Measurements from ENCODE around the gene CEL. TPM values are rescaled to one million over a fixed set of nuclear protein-coding genes. Genes with fewer than 3 reads are reported as not detected.
"Not testable (repeated sequence)": the region's sequence is repeated elsewhere in the genome, so short reads cannot be mapped to it uniquely, and the experiment has no call there.

The CEL gene
- polyA plus RNA-seq, 5 donors, result 1.8 to 2.7 (median 1.8) TPM

- DNase-seq, result no peak
Measured at GRCh38 chr9:133064241-133065069, 2.7 kb downstream of the CEL start.

DNA sequence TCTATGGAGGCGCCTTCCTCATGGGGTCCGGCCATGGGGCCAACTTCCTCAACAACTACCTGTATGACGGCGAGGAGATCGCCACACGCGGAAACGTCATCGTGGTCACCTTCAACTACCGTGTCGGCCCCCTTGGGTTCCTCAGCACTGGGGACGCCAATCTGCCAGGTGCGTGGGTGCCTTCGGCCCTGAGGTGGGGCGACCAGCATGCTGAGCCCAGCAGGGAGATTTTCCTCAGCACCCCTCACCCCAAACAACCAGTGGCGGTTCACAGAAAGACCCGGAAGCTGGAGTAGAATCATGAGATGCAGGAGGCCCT lies 3.2 kb downstream of the CEL start:
- DNase-seq, result no peak

DNA sequence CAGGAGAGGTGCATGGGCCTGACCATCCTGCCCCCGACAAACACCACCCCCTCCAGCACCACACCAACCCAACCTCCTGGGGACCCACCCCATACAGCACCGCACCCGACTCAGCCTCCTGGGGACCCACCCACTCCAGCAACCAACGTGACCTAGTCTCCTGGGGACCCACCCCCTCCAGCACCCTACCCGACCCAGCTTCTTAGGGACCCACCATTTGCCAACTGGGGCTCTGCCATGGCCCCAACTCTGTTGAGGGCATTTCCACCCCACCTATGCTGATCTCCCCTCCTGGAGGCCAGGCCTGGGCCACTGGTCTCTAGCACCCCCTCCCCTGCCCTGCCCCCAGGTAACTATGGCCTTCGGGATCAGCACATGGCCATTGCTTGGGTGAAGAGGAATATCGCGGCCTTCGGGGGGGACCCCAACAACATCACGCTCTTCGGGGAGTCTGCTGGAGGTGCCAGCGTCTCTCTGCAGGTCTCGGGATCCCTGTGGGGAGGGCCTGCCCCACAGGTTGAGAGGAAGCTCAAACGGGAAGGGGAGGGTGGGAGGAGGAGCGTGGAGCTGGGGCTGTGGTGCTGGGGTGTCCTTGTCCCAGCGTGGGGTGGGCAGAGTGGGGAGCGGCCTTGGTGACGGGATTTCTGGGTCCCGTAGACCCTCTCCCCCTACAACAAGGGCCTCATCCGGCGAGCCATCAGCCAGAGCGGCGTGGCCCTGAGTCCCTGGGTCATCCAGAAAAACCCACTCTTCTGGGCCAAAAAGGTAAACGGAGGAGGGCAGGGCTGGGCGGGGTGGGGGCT lies 4.6 kb downstream of the CEL start:
- no peak for DNase-seq

GRCh38 chr9:133067006-133067405 lies 5.2 kb downstream of the CEL start:
- no peak for DNase-seq

DNA sequence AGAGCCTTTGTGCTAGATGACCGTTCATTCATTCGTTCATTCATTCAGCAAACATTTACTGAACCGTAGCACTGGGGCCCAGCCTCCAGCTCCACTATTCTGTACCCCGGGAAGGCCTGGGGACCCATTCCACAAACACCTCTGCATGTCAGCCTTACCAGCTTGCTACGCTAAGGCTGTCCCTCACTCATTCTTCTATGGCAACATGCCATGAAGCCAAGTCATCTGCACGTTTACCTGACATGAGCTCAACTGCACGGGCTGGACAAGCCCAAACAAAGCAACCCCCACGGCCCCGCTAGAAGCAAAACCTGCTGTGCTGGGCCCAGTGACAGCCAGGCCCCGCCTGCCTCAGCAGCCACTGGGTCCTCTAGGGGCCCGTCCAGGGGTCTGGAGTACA lies 6.0 kb downstream of the CEL start:
- DNase-seq, result no peak

GRCh38 chr9:133068431-133068830 lies 6.7 kb downstream of the CEL start:
- DNase-seq, result not testable (repeated sequence)

GRCh38 chr9:133070500-133070961 lies 8.8 kb downstream of the CEL start:
- not testable (repeated sequence) for DNase-seq

DNA sequence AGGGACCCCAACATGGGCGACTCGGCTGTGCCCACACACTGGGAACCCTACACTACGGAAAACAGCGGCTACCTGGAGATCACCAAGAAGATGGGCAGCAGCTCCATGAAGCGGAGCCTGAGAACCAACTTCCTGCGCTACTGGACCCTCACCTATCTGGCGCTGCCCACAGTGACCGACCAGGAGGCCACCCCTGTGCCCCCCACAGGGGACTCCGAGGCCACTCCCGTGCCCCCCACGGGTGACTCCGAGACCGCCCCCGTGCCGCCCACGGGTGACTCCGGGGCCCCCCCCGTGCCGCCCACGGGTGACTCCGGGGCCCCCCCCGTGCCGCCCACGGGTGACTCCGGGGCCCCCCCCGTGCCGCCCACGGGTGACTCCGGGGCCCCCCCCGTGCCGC lies 9.2 kb downstream of the CEL start:
- DNase-seq, result not testable (repeated sequence)

GRCh38 chr9:133071484-133072150 lies 9.8 kb downstream of the CEL start:
- no peak for DNase-seq

GRCh38 chr9:133072210-133072609 lies 10.4 kb downstream of the CEL start:
- DNase-seq, result not testable (repeated sequence)

DNA sequence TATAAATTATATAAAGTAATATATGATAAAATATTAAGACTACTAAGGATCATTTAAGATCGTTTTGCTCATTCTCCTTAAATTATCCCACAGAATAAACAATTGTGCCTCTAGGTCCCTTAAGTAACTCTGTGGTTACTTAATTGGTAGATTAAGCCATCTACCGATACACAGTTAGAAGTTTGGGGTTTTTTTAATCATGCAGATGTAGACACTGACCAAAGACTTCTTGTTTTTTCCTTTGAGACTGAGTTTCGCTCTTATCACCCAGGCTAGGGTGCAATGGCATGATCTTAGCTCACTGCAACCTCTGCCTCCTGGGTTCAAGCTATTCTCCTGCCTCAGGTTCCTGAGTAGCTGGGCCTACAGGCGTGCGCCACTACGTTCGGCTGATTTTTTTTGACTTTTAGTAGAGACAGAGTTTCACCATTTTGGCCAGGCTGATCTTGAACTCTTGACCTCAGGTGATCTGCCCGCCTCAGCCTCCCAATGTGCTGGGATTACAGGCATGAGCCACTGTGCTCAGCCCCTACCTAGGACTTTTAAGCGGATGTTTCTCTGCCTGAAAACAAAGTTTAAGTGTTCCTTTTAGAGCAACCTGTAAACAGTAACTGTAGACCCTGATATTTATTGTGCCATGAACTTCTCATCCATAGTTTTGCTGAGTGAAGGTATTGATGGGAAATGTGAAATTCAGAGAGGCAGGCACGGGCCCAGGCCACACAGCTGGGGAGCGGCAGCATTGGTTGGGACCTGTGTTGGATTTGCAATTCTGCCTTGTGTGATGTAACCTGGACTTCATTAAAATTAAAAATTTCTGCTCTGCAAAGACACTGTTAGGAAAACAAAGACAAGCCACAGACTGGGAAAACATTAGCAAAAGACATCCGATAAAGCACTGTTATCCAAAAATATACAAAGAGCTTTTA lies 11.6 kb downstream of the CEL start:
- DNase-seq, result no peak

DNA sequence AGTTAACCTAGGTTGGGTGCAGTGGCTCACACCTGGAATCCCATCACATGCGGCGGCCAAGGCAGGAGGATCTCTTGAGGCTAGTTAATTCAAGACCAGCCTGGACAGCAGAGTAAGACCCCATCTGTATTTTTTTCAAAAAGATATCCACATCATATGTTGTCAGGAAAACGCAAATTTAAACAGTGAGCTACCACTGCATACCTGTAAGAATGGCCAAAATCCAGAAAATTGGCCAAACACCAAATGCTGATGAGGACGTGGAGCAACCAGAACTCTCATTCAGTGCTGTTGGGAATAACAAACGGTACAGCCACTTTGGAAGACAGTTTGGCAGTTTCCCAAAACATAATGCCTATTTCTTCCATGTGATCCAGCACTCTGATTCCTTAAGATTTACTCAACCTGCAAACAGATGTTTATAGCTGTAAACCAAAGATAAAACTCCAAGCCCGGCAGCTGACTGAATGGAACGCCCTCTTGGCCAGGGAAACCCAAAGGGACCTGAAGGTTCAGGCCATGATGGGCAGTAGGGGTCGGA lies 12.4 kb downstream of the CEL start:
- no peak for DNase-seq

DNA sequence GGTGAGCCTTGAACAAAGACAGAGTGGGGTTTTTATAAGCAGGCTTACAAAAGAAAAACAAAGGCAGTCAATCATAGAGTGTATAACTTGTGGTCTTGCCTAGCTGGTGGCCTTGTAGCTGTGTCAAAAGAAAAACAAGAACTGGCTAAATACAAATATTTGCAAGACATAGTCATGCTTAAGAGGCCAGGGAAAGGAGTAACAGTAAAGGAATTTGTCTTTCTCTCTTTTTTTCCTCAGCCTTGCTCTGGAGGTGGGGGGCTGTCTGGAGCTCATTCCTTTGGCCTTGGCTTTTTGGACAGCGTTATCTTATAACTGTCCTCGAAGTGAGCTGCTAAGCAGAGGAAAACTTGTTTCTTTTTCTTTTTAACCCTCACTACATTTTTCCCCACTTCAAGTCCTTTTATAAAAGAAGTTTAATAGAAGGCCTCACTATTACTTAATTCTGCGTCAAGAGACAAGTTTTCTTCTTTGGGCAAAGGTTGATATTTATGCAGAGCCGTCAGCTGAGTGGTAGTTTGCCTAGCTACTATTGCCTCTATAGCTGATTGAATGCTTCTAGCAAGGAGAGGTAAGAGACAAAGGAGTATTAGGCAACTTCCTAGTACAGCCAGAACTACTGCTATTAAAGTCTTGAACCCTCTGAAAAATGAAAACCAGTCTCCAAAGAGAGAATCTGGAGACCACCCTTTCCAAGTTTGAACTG lies 14.3 kb downstream of the CEL start:
- DNase-seq, result no peak

DNA sequence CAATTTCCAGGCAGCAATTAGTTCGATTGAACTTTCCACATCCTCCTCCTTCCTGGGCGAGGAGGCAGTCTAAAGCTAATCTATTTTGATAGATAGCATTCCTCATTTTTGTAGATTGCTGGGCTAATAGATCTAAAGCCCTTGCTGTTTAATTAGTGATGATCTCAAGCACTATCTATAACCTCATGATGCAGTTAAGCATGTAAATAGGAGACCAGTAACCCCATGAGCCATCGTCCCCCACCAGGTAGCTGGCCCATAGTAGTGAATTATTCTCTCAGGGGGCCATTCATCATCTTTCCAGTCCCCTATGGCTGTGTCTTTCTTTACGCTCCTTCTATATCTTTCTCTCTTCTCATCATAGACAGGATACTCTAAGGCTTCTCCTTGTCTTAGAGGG lies 14.9 kb downstream of the CEL start:
- no peak for DNase-seq

GRCh38 chr9:133078486-133078885 lies 16.7 kb downstream of the CEL start:
- no peak for DNase-seq

DNA sequence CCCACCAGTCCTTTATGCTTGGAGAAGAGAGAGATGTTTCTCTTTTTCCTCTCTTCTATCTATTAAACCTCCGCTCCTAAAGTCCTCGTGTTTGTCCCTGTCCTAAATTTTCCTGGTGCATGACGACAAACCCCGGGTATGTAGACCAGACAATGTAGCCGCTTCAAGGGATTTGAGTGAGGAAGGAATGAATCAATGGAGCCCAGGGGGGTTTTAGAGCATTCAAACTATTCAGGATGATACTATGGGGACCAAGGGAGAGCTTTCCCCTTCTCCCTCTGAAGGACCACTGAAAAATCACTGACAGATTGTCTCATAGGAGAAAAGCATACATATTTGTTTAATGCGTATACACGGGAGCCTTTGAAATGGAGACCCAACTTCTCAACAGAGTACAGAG lies 18.4 kb downstream of the CEL start:
- no peak for DNase-seq

- DNase-seq, result not testable (repeated sequence)
Measured at GRCh38 chr9:133080786-133081779, 19.3 kb downstream of the CEL start.

DNA sequence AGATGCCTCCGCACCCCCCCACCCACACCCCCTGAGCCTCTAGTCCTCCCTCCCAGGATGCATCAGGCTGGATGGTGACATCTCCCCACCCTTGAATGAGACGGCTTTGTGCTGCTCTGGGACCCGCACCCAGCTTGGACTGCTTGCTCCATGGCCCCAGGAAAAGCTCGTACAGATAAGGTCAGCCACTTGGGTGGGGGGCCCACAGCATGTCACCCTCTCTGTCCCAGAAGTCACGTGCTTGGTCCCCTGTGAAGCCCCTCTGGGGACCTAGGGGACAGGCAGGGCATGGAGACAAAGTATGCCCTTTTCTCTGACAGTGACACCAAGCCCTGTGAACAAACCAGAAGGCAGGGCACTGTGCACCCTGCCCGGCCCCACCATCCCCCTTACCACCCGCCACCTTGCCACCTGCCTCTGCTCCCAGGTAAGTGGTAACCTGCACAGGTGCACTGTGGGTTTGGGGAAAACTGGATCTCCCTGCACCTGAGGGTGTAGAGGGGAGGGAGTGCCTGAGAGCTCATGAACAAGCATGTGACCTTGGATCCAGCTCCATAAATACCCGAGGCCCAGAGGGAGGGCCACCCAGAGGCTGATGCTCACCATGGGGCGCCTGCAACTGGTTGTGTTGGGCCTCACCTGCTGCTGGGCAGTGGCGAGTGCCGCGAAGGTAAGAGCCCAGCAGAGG lies 20.3 kb downstream of the CEL start:
- DNase-seq, result not testable (repeated sequence)
